ENCODE results near the gene DAAM1.

Gene DAAM1

DNA sequence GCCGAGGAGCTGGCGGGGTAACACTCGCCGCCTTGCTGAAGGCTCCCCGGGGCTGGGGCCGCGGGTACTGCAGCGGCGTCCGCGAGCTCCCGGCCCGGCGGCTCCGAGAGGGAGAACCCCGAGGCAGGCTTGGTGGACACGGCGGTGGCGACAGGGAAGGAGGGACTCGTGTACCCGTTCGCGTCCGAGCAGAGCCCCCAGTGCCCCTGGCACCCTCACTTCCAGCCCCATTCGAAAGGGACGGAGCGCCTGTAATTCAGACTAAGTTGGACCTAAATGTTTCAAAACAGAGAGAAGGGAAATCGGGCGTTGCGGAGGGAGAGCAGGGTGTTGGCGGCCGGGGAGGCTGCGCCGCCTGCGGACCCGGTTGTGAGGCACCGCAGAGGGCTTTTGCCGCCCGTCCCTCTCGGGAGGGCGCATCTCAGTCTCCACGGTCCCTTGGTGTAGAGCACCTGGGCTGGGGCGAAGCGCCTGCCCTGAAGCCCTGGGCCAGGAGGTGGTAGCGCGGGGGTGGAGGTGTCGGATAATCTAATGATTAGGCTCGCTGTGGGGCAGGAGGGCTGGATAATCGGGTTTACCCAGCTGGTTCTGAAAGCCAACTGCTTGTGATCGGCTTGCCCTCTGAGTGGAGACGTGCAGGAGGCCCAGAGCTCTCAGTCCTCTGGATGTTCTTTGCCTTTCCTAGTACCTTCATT is 771 bp downstream of the DAAM1 start:
- DNase-seq: peak; percentile 37

DNA sequence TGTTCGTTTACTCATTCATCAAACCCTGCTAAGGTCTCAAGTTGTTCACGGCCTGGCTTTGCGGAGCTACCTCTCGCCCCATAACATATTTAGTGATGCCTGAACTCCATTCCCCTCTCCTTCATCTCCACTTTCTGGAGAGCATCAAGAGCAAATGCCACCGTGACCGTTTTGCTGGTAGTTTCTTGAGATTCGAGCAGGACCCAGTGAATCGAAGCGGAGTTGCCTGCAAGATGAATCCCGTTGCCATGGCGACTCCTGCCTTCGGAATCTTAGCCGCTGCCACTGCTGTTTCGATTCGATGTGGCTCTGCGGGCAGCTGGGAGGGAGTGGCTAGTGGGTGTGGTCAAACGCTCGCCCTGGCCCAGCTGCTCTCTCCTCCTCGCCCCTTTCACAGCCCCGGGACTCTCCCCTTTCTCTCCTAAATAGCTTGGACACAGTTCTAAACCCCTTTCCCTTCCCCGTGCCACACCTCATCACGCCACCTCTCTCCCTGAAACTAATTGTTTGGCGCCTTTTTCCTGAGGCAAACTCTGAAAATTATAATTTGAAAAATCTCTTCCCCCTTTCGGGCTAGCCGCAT is 1.4 kb downstream of the DAAM1 start:
- DNase-seq: peak; percentile 75

DNA sequence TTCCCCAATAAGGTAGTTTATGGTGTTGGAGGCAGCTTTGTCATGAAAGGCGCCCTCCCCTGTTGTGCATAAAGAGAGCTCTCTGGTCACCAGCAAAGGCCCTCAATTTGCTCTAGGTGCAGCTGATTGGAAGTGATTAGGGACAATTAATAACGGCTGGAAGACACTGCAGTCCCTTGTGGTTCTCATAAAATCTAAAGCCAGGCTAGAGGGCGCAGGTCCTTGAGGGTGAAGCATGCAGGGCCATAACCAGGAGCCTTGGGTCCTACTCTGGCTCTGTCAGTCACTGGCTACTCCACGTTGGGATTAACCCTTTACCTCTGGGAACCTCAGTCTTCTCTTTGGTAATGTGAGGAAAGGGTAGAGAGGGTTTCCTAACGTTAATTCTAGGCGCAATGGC is 1.9 kb downstream of the DAAM1 start:
- DNase-seq: no peak

DNA sequence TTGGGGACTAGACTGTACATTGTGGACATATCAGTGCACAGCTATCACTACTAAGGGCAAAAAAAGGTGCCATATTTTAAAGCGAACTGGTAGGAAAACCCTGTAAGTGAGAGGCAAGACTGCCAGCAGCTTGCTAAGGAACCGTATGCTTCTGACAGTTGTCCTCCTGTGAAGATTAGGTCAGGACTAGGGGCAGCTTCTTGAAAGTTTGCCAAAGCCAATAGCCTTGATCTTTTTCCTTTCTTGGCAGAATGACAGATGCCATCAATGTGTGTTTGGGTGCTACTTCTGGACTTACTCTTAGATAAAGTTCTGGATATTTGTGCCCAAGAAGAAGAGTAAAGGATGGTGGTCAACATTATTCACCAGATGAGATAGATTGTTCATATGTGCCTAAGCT is 7.4 kb downstream of the DAAM1 start:
- no peak for DNase-seq

DNA sequence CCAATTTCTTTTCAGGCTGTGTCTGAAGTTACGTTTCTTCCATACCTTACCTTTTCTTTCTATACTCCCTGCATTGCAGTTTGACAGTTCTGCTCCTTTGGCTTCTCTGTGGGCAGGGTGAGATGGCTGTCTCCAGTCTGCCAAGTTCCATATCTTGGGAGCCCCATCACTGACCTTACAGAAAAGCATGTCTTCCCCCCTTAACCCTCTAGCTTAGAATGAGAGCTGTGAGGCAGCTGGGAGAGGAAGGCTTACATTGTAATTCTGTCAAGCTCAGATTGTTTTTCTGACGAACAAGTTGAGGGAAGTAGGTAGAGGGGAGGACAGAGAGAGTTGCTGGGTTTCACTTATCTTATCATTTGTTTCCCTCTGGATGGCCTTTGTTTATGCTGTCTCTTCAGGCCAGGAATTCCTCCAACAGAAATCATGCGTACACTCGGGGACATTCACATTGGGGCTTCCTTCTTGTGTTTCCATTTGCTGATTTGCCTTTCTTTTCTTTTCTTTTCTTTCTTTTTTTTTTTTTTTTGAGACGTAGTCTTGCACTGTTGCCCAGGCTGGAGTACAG is 9.3 kb downstream of the DAAM1 start:
- no peak for DNase-seq

DNA sequence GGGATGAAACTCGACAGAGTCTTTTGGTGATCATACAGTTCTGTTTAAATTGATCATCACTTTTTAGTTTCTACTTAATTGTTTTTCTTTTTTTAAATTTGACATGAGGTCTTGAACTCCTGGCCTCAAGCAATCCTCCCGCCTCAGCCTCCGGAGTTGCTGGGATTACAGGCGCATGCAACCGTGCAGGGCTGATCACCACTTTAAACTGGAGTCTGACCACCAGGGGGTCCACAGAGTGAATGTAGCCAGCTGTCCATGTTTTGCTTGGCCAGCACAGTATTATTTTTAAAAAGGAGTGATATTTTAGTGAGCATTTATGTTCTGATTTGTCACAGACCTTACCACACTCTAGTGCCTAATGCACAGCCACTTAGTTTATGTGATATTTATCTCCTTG is 10.7 kb downstream of the DAAM1 start:
- DNase-seq: no peak

DNA sequence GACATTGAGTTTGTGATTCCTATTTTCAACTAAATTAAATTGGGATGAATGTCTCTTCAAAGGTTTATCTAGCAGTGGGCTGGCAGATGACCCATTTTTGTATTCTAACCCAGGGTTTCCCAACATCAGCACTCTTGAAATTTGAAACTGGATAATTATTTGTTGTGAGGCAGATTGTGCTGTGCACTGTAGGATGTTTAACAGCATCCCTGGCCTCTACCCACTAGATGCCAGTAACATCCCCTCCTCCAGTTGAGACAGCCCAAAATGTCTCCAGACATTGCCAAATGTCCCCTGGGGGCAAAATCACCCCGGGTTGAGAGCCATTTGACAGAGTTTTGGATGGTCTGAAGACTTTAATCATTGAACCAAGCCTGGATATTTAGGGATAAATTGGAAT is 11.1 kb downstream of the DAAM1 start:
- DNase-seq: no peak

DNA sequence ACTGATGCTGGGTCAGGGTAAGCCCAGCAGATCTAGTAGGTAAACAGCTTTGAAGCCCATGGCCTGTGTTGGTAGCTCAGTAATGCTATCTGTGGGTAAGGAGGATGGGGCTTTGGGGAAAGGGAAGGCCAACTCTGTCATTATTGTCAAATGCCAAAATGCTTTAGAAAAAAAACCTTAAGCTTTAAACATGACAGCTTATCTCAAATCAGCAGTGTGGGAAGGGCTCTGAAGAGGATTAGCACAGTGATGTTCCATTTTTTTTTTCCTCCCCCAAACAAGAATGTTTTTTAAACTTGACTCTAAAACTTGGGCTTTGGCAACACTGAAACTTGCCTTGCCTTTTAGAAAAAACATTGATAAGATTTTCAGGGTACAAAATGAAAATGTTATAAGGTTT is 11.7 kb downstream of the DAAM1 start:
- no peak for DNase-seq

DNA sequence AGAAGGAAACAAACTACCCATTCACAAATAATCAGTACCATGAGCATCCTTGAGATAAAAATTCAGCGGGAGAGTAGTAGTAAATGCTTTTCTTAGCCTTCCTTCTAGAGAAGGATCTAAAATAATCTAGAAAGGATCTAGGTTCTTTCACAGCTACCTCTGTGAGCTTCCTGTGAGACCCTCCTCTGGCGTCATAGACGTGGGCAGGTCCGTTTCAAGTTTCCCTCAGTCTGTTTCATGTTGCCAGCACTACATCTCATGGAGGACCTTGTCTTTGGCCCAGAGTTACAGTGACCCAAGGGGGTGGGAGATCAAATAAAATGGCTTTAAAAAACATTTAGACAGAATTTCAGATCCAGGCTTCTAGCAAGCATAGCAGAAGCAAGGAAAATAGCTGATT is 13.6 kb downstream of the DAAM1 start:
- no peak for DNase-seq

DNA sequence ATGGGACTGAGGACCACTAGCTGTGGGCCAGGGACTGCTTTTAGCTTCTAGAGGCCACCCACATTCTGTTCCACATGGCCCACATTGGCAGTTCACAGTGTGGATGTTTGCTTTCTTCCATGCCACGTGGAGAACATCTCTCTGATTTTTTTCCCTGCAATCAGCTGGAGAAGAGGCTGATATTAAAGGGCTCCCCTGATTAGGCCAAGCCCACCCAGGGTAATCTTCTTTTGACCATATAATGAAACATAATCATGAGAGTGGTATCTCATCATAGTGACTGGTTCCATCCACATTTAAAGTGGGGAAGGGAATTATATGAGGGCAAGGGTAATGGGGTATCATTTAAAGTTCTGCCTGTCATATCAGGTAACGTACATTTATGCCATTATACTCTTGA is 15.8 kb downstream of the DAAM1 start:
- DNase-seq: no peak

DNA sequence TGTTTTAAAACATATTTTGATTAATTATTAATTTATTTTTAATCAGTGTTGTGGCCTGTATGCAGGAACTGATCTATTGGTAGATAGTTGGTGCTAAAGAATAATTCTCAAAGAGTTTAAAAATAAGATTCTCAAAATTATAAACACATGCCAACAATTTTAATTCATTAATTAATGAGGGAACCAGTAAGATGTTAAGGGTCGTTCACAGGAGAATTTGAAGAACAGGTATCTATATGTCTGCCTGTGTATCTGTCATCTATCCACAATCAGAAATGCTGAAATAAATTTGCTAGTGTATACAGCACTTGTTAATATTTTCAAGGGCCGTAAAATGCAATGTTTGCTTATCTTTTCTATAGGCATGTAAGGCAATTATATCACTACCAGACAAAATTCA is 18.4 kb downstream of the DAAM1 start:
- no peak for DNase-seq

DNA sequence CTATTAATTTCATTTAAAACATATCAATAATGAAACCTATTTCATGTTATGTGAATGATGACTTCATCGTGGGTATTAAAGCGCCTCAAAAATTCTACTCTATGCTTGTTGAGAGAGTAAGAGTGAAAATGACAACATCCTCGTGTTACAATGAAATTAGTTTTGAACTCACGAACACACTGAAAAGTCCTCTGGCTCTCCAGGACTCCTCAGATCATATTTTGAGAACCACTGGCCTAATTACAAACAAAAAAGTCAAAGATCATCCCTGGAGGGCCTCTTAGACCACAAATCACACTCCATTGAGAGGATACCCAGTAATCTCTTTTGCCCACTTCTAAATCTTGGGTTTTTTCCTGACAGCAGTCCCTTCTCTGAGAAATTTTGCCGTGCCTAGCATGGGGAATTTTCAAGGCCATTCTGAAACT is 19.1 kb downstream of the DAAM1 start:
- no peak for DNase-seq

DNA sequence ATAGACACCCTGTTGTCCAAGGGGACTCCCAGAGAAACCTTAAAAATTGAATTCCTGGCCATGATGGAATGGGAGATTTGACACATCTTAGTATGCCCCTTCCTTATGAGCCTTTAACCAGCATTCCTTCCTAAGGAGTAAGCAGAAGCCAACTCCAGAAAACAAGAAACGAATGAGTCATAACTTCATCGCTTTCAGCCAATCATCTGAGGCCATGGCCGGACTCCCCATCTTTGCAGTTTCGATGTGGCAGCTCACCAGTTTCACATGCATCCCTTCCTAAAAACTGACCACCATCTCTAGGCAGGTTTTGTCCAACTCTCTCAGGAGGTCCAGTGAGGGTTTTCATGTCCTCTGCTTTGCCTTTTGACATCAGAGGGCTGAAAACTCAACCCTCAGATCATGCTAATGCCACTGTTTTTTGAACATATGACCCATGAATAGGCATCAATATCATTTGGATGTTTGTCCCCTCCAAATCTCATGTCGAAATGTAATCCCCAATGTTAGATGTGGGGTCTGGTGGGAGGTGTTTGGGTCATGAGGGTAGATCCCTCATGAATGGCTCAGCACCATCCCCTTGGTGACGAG is 19.9 kb downstream of the DAAM1 start:
- DNase-seq: no peak

DNA sequence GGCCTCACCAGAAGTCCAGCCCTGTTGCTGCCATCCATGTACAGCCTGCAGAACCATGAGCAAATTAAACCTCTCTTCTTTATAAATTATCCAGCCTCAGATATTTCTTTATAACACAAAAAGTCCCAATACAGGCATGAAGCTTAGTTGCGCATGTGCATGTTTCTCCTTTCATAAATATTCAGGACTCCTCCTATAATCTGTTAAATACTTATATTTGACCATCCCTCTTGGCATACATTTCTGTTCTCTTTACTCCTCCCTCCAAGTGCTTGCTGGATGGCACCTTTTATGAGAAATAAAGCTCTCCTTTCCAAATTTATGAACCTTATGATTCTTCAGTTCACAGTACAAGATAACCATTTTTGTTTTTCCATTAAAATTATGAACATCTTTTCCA is 20.5 kb downstream of the DAAM1 start:
- DNase-seq: no peak

DNA sequence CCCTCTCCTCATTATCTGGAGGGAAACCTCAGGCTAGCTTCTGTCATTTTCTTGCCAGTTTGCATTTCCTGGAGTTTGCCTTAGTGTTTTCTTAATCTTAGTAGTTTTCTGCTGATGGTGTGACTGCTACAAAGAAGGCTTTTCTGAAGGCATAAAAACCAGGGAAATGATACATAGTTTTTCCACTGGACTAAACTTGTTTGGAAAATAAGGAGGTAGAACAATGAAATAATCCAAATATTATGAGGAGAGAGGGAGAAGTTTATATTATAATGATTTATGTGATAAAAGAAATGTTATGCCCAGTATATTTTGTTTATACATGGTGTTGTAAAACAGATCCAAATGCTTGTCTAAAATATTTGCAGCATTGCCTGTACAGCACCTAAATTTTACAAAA is 22.2 kb downstream of the DAAM1 start:
- DNase-seq: no peak

DNA sequence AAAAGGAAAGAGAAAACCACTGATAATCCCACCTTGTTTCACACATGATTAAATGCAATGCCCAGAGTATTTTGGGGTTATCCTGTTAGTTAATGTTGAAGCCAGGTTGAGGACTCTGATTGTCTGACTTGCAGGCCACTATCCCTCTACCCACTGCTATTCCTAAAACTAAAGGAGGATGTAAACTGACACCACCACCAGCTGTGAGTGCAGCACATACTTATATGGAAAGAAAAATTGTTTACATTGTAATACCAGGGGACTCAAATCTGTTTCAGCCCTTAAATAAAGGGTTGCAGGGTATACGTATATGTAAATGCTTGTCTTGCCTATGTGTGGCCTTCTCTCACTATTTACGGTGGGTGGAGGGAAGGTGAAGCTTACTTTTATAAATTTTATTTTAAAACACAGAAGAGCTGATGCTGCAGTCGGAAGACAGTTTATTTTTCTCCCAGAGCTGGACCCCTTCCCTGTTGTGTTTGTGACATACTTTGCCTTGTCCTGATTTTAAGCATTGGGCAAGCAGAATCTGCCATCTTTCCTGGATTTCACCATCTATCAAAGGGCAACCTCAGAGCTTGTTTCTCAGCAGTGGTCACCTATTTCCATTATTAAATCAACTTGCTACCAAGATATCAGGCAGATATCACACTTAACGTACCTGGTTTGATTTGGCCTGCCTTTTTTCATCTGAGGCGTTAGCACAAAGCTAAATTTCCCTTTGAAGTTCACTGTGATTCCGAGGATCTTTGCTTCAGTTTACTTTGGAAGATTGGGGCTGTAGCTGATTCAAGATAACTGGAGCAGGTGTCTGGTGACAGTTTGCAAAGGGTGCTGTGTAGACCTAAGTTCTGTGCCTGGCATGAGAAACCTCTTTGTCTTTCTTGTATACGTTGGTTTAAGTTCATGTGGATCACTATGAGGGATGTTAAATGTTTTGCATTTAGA is 25.2 kb downstream of the DAAM1 start:
- DNase-seq: no peak

DNA sequence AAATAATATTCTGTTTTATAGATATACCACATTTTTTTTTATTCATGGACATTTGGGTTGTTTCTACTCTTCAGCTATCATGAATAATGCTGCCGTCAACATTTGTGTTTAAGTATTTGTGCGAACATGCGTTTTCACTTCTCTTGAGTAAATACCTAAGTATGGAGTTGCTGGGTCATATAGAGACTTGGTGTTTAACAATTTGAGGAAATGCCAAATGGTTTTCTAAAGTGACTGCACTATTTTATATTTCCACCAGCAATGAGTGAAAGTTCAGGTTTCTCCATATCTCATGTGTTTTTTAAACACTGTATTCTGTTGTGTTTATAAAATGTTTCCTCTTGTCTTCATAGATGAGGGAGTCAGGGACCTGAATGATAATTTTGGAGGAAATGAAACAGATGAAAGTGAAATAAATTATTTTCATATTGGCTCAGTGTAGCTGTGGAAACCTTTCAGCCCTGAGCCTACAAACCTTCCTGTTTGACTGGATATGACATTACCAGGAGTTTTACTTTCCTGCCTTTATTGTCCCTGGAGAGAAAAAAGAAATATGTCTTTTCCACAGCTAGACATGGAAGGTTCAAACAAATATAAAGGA is 26.3 kb downstream of the DAAM1 start:
- DNase-seq: no peak

DNA sequence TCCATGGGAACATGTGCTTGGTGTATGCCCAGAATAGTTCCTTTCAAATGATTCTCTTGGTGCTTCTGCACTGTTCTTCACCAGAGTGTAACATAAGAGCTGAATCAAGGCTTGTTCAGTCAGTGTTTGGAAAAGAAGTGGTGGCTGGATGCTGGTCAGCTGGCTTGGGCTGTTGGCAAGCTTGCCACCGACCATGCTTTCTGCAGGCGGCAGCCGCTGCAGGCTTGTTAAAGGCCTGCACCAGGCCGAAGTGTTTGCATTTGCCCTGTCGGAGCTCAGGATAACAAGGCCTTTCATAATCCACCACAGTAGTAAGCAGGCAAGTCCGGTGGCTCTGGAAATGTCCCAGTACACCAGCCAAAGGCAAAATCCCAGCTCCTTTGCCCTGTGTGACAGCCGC is 26.9 kb downstream of the DAAM1 start:
- DNase-seq: no peak

DNA sequence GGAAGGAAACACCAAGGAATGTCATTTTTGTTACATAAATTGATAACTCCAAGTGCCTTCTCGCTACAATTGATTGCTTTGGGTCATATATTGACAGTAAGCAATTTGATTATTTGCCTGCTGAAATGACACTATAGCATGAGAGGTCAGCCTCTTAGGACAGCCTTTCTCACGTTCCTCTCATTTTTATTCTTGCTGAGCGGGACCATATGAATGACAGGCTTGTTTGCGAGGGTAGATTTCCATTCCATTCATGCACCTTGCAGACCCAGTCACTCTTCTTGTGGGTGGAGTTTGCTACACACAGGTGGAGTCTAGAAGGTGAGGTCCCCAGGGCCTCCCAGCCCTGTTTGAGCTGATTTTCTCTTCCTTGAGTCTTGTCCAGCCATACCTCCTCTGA is 27.3 kb downstream of the DAAM1 start:
- DNase-seq: no peak

DNA sequence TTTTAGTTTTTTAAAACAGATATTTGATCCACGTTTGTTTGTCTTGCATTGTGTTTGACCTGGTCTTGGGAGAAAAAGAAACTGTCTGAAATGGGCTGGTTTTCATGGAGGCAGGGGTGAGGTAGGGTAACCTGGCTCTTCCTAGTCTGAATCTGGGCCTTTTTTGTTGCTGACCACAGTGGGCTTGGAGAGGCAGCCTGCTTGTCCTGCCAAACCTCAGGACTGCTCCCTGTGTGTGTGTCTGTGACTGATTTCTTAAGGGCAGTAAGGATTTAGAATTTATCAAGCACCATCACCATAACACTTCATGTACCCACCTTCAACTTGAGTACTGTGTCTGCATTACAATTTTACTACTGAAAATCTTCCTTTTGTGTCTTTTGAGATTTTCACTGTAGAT is 28.5 kb downstream of the DAAM1 start:
- no peak for DNase-seq

DNA sequence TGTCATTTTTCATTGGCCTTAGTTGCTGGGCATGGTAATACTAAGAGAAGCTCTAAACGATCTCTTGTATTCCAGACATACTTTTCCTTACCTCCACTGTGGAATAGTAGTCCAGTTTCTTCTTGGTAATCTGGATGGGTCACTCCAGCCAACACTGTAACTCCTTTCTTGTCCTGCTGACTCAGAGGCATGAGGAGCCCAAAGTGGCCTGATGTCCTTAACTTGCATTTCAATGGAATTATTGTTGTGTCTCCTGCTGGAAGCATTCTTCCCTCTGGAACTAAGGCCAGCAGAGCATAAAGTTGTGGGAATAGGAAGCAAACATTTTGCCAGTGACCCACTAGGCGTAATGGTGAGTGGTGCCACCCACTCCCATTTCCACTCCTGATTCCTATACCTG is 33.1 kb downstream of the DAAM1 start:
- DNase-seq: no peak

DNA sequence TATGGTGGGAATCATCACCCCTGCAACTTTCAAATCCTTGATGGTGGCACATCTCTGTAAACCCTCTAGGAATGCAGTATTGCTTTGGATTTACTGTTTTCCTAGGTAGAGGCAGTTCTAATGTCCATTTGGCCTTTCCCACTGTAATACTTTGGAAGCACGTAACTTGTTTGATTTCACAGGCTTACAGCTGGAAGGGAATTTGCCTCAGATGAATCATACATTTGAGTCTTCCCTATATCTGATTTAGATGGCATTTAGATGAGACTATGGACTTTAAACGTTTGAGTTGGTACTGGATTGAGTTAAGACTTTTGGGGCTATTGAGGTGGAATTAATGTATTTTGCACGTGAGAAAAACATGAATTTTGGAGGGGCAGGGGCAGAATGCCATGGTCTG is 35.9 kb downstream of the DAAM1 start:
- no peak for DNase-seq

DNA sequence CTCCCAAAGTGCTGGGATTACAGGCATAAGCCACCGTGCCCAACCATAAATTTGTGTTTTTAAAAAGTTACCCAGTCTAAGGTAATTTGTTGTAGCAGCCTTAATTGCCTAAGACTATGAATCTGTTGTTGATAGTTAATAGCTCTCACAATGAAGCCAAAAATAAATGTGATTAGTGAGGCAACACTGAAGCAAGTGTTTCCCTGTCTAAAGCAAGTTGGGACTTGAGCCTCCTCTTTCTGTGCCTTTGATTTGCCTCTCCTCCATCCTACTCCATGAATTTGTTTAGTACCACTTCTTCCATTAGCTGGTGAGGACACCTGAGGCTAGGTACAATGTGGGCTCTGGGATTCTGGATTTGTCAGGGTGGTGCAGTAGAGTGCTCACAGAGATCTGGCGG is 36.8 kb downstream of the DAAM1 start:
- no peak for DNase-seq
